Activated CD4-positive, alpha-beta T cell treated with anti-CD3 and anti-CD28 coated beads, Interleukin-2, amount 10 ng/mL, durations not matched to agents 24 days and 14 days (primary cell): Measurements from ENCODE around the gene H19. TPM values are rescaled to one million over a fixed set of nuclear protein-coding genes. Genes with fewer than 3 reads are reported as not detected.

Experiments used
- DNase-seq: peaks from one replicate; pipeline ENCODE4 v3.0.0; 2022
- H3K27ac Mint-ChIP-seq: one replicate; pipeline ENCODE4 v1.8.0; 2022; ENCODE audit warnings: mild to moderate bottlenecking, mixed read lengths
- H3K27me3 Mint-ChIP-seq: one replicate; pipeline ENCODE4 v1.8.0; 2022; ENCODE audit warnings: mixed read lengths
- H3K36me3 Mint-ChIP-seq: one replicate; pipeline ENCODE4 v1.8.0; 2022; ENCODE audit warnings: low read depth, mild to moderate bottlenecking, mixed read lengths
- H3K4me1 Mint-ChIP-seq: one replicate; pipeline ENCODE4 v1.8.0; 2021; ENCODE audit warnings: mixed read lengths
- H3K4me3 Mint-ChIP-seq: one replicate; pipeline ENCODE4 v1.8.0; 2022; ENCODE audit warnings: mild to moderate bottlenecking, moderate library complexity, mixed read lengths
- H3K9me3 Mint-ChIP-seq: one replicate; pipeline ENCODE4 v1.8.0; 2021; ENCODE audit warnings: mixed read lengths
- intact Hi-C: fragments of 100-400 bp; cut with micrococcal nuclease; formaldehyde crosslinking; loops from one replicate; pipeline ENCODE4 v1.15.1; 2023
- total RNA-seq: library from RNA; stranded (reverse); gene quantifications from 2 replicates; pipeline ENCODE4 v1.2.3, GENCODE V29; 2022

Gene H19
- total RNA-seq, 1 donor from 2014 or later = not detected

- no peaks in the 10 kb centered on the region for H3K27me3 Mint-ChIP-seq
- no peaks in the 10 kb centered on the region for H3K9me3 Mint-ChIP-seq
- H3K27ac Mint-ChIP-seq = no peak overlapping the region
- DNase-seq = no peak
- no peaks in the 10 kb centered on the region for H3K36me3 Mint-ChIP-seq
- intact Hi-C loops = no loop called here
- no peaks in the 10 kb centered on the region for H3K4me1 Mint-ChIP-seq
- no peak overlapping the region for H3K4me3 Mint-ChIP-seq
Measured at GRCh38 chr11:1947592-1948237, 49.9 kb downstream of the H19 start.

- Mint-ChIP-seq H3K27me3 (no peaks in the 10 kb centered on the region), H3K9me3 (no peaks in the 10 kb centered on the region), H3K4me1 (no peaks in the 10 kb centered on the region), H3K27ac (no peak within 1 kb of the TSS), H3K36me3 (no peaks in the 10 kb centered on the region), H3K4me3 (no peak within 1 kb of the TSS)
- intact Hi-C loops = no loop called here
- no peak for DNase-seq
Measured at GRCh38 chr11:1946812-1947484, 50.7 kb downstream of the H19 start, which contains the start of gene MRPL23. Gene MRPL23, plus strand, starts transcription at chr11:1947332. Its CDS starts 31 bp downstream, at chr11:1947363.

Other genes with a start within 250 kb of the H19 start
- 0.12 and 0.14 TPM in 2 replicates for gene IFITM10, start 247.2 kb downstream of the H19 start, total RNA-seq
- gene CTSD, start 233.9 kb downstream of the H19 start, total RNA-seq = 59.8 and 66.1 TPM in 2 replicates
- gene SYT8, start 162.9 kb downstream of the H19 start, total RNA-seq = not detected in 2 replicates
- not detected in 2 replicates for gene TNNI2, start 158.9 kb downstream of the H19 start, total RNA-seq
- 303 and 322 TPM in 2 replicates for gene LSP1, start 144.8 kb downstream of the H19 start, total RNA-seq
- gene PRR33, start 105.9 kb downstream of the H19 start, total RNA-seq = not detected in 2 replicates
- gene TNNT3, start 78.1 kb downstream of the H19 start, total RNA-seq = 1.1 and 1.2 TPM in 2 replicates
- gene MRPL23, start 50.5 kb downstream of the H19 start, total RNA-seq = 77.1 and 78.1 TPM in 2 replicates
- gene IGF2, start 141.5 kb upstream of the H19 start, total RNA-seq = 0.45 and 1.1 TPM in 2 replicates
- gene INS, start 163.4 kb upstream of the H19 start, total RNA-seq = not detected in 2 replicates
- not detected in 2 replicates for gene TH, start 174.0 kb upstream of the H19 start, total RNA-seq